NCI-H345 treated with DMSO at 0.1 percent for 48 hours (cell line): Measurements from ENCODE around the gene HCN2.

Experiments used
- DNase-seq: peaks from one replicate; lab custom pipeline; 2025; ENCODE audit not compliant: unreplicated experiment; lab: John Stamatoyannopoulos, UW

HCN2 gene

GRCh38 chr19:633786-634639 is 44.3 kb downstream of the HCN2 start:
- DNase-seq, result no peak

- no peak for DNase-seq
These were observed 45.4 kb downstream of the HCN2 start for GRCh38 chr19:634975-635652.

- DNase-seq, result no peak
These were observed 49.2 kb downstream of the HCN2 start for GRCh38 chr19:638906-639252.

- peak; percentile 69 for DNase-seq
These were observed 49.8 kb downstream of the HCN2 start, which contains the start of gene FGF22 for GRCh38 chr19:639253-640160. FGF22 (plus strand) TSS chr19:639879; CDS start chr19:639926, 47 bp downstream.

- DNase-seq, result no peak
These were observed 50.5 kb downstream of the HCN2 start for GRCh38 chr19:640161-640558.

- no peak for DNase-seq
These were observed 51.0 kb downstream of the HCN2 start for GRCh38 chr19:640606-641189.

GRCh38 chr19:641702-642101 is 52.0 kb downstream of the HCN2 start:
- no peak for DNase-seq

GRCh38 chr19:642767-643727 is 53.4 kb downstream of the HCN2 start:
- DNase-seq, result no peak

- no peak for DNase-seq
These were observed 54.1 kb downstream of the HCN2 start for GRCh38 chr19:643736-644135.

GRCh38 chr19:644363-644762 is 54.7 kb downstream of the HCN2 start:
- DNase-seq, result no peak

GRCh38 chr19:644789-645188 is 55.1 kb downstream of the HCN2 start:
- no peak for DNase-seq

- DNase-seq, result no peak
These were observed 56.5 kb downstream of the HCN2 start for GRCh38 chr19:645912-646778.

- DNase-seq, result no peak
These were observed 57.3 kb downstream of the HCN2 start for GRCh38 chr19:646779-647565.

- DNase-seq, result no peak
These were observed 58.0 kb downstream of the HCN2 start for GRCh38 chr19:647566-648284.

GRCh38 chr19:648305-648704 is 58.6 kb downstream of the HCN2 start:
- DNase-seq, result no peak

GRCh38 chr19:648904-649801 is 59.5 kb downstream of the HCN2 start:
- no peak for DNase-seq

GRCh38 chr19:650121-650520 is 60.4 kb downstream of the HCN2 start:
- no peak for DNase-seq
